HG03469 (cell line): ENCODE results near the gene CCDC150.
"Not testable (repeated sequence)": the region's sequence is repeated elsewhere in the genome, so short reads cannot be mapped to it uniquely, and the experiment has no call there.

Source experiments
- ATAC-seq: cut with Tn5 transposase; IDR thresholded peaks from one replicate; pipeline ENCODE4 v1.9.1; 2021; ENCODE audit warnings: mild to moderate bottlenecking, moderate library complexity, moderate number of reproducible peaks; ENCODE audit not compliant: unreplicated experiment

CCDC150 gene

DNA sequence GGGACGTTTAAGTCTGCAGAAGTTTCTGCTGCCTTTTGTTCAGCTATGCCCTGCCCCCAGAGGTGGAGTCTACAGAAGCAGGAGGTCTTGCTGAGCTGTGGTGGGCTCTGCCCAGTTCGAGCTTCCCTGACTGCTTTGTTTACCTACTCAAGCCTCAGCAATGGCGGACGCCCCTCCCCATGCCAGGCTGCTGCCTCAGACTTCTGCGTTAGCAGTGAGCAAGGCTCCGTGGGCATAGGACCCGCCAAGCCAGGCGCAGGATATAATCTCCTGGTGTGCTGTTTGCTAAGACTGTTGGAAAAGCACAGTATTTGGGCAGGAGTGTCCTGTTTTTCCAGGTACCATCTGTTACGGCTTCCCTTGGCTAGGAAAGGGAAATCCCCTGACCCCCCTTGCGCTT, 70.5 kb downstream of the CCDC150 start:
- not testable (repeated sequence) for ATAC-seq

DNA sequence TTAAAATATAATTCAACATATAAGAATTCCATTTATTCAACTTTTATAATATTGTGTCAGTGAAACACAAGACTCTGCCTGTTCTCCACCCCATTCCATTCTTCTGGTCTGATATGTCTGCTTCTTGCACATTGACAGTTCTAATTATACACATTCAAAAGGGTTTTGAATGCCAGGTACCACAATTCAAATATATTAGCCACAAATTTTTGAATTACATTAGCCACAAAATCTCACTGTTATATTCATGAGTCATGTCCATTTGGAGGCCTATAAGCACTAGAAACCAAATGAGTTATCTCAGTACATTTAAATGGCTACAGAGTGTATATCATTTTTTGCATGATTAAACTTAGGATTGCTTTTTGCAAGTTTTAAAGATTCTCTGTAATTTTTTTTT, 72.1 kb downstream of the CCDC150 start:
- ATAC-seq: no peak

DNA sequence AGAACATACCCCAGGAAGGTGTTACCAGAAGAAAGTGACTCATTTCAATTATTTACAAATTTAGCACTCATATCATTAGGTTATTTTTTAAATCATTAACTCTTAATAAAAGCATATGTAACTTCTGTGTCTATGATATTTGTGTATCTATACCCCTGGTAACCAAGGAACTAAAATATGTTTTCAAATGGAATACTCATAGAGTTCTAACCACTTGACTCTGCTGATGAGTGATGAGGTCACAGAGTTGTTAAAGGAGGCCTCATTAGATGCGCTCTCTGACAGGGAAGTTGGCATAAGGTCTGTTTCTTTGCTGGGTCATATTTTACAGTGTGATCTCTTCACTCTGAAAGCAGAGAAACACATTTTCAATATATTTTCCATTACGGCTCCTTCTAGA, 73.4 kb downstream of the CCDC150 start:
- ATAC-seq: no peak

DNA sequence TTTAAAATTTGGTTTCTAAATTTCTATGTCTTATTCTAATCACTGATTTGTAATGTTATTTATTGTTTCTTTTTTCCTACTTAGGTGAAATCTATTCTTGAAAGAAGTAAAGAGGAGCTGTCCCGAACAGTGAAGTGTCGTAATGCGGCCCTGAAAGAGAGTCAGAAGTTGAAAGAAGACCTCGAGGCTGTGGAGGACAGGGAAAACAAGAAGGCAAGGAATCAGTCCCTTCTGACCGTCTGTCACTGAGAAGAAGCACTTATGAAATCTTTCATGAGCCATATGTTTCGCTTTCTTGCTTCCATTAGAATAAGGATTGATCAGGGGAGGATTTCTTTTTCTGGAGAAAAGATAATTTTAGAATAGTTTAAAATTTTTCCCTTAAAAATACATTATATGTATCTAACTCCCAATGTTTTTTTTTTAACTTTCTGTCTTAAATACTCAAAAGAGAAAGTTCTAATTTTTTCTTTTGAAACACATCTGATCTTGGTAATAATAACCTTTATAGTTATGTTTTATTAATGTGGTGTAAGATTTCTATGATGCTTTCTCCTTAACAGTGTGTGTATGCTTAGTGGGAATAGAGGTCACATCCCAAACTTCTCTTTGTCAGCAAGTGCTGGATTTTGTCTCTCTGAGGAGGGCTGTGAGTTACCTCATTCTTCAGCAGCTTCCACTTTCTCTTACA, 79.0 kb downstream of the CCDC150 start:
- ATAC-seq: no peak

DNA sequence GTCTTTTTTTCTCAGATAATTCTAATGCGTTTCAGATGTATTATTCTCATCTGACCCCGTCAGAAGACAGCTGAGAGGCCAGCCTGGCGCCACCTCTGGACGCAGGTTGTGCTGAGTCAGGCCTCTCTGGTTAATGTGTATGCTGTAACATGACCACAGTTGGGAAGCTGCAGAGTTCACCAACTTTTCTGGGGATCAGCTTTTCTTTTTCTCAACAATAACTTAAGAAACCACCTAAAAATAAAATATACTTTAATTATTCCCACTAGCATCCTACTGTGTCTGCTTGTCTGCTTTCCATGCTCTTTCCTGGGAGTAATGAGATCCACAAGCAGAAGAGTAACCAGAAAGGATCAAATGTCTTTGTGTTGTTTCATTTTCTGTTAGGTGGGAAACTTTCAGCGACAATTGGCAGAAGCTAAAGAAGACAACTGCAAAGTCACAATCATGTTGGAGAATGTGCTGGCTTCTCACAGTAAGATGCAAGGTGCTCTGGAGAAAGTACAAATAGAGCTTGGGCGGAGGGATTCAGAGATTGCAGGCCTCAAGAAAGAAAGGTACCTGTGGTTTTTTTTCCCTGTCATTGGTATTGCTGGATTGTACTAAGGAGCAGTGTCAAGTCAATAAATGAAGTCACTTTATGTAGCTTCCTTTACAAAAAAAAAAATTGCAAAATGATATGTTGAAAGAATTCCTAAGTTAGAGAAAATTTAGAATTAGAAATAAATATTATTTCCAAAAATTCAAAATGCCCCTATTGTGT, 79.8 kb downstream of the CCDC150 start:
- no peak for ATAC-seq

DNA sequence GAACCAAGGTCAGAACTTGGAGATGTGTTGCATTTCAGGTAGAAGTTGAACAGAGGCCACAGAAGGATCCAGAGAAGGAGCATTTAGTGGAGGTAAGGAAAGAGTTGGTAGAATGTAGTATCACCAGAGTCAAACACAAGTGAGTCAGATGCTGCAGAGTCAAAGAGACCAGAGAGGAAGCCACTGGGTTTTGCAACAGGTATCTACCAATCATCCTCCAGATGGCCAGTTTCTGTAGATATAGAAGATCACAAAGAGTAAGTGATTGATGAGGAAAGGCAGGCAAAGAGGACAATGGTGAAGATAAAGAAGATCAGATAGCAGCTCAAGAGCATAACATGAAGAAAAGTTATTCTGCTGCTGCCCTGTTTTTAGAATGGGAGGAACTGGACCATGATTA, 84.1 kb downstream of the CCDC150 start:
- no peak for ATAC-seq

DNA sequence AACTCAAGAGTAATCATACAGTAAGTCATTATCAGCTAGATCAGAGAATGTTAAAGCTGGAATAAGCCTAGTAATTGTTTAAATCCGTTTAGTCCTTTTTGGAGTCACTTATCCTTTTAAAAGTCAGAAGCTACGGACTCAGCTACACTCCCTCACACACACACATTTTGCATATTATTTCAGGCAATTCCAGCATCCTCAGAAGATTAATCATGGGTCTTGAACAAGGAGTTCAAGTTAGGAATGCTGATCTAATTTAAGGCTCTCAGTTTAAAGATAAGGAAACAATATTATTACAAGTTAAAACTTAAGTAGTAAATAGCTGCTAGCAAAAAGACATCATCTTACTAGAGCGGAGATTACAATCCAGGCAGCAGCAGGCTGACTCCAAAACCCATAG, 85.7 kb downstream of the CCDC150 start:
- no peak for ATAC-seq

DNA sequence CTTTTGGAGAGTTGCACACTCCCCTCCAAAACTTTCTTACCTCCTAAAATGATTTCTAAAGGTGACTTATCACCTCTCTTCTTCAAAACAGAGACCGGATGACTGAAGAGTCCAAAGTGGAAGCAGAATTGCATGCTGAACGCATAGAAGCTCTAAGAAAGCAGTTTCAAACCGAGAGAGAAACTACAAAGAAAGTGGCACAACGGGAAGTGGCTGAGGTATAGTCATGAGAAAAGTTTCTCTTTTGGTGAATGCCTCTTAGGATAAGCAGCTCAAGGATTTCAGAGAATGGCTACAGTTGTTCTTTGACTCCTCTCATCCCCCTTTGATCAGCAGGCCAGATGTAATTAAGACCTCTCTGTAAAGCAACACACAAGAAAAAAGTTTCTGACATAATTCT, 86.4 kb downstream of the CCDC150 start:
- no peak for ATAC-seq

DNA sequence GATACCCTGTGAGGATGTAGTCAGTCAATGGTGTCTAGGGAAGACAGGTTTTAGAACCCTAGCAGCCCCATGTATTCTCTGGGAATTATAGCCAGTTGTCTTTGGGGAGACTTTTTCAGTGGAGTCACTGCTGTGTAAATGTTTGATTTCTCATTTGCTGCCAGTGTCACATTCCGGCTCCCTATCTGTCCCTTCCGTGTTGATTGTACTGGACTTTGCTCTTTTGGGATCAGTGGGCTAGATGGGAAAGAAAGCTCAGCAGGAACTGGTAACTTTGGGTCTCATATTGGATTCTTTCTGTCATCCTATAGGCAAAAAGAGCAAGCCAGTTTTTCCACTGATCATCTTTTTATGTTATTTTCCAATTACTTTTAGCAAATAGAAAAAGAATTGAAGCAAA, 89.9 kb downstream of the CCDC150 start:
- no peak for ATAC-seq

DNA sequence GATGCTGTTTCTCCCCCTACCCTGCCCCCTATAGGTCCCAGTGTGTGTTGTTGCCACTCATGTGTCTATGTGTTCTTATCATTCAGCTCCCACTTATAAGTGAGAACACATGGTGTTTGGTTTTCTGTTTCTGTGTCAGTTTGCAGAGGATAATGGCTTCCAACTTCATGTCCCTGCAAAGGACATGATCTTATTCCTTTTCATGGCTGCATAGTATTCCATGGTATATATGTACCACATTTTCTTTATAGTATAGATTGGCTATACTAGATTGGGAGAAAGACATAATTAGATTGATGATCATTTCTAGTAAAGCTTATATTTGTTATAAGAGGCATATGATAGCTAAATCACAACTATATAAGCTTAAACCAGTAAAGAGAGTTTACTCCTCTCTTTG, 97.1 kb downstream of the CCDC150 start:
- not testable (repeated sequence) for ATAC-seq

DNA sequence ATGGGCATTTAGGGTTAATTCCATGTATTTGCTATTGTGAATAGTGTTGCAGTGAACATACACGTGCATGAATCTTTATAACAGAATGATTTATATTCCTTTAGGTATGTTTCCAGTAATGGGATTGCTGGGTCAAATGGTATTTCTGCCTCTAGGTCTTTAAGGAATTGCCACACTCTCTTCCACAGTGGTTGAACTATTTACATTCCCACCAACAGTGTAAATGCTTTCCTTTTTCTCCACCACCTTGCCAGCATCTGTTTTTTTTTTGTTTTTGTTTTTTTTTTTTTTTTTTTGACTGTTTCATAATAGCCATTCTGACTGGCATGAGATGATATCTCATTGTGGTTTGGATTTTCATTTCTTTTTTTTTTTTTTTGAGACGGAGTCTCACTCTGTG, 97.5 kb downstream of the CCDC150 start:
- ATAC-seq: no peak

DNA sequence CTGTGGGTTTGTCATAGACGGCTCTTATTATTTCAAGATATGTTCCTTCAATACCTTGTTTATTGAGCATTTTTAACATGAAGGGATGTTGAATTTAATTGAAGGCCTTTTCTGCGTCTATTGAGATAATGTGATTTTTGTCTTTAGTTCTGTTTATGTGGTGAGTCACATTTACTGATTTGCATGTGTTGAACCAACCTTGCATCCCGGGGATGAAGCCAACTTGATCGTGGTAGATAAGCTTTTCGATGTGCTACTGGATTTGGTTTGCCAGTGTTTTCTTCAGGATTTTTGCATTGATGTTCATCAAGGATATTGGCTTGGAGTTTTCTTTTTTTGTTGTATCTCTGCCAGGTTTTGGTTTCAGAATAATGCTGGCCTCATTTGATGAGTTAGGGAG, 99.5 kb downstream of the CCDC150 start:
- ATAC-seq: no peak

DNA sequence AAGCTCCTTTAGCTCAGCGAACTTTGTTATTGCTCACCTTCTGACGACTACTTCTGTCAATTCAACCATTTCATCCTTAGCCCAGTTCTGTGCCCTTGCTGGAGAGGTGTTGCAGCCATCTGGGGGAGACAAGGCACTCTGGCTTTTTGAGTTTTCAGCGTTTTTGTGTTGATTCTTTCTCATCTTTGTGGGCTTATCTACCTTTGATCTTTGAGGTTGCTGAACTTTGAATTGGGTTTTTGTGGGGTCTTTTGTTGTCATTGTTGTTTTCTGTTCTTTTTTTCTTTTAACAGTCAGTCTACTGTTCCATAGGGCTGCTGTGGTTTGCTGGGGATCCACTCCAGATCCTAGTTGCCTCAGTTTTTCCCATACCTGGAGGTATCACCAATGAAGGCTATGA, 102.7 kb downstream of the CCDC150 start:
- ATAC-seq: no peak

DNA sequence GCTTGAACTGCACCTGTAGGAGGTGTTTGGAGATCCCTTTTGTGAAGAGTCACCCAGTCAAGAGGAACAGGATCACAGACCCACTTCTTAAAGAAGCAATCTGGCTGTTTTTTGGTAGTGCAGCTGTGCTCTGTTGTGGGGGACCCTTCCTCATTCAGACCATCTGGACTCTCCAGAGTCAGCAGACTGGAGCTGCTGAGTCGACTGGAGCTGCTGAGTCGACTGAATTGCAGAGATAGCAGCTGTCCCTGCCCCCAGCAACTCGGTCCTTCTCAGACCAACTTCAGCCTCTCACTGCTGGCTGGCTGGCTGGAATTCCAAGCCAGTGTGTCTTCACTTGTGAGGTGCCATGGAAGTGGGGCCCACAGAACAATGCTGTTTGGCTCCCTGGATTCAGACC, 103.2 kb downstream of the CCDC150 start:
- no peak for ATAC-seq

DNA sequence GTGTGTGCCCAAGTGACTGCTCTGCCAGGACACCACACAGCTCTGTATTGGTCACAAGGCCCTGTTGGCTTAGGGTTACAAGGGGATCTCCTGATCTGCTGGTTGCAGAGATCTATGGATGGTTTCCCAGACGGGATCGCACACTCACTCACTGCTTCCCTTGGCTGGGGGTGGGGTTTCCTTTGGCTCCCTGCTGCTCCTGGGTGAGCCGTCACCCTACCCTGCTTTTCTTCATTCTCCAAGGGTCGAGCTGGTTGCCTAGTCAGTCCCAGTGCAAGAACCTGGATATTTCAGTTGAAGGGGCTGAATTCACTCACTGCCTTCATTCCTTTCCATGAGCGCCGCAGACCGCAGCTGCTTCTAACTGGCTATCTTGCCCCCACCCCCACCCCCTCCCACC, 103.7 kb downstream of the CCDC150 start:
- ATAC-seq: no peak

DNA sequence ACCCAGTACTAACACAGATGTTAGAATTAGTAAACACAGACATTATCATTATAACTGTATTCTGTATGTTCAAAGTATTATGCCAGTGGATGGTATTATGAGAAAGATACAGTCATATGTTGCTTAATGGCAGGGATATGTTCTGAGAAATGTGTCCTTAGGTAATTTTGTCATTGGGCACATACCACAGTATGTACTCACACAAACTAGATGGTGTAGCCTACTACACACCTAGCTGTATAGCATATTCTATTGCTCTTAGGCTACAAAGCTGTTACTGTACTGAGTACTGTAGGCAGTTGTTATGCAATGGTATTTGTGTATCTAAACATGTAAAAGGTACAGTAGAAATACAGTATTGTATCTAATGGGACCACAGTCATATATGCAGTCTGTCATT, 106.2 kb downstream of the CCDC150 start:
- no peak for ATAC-seq

DNA sequence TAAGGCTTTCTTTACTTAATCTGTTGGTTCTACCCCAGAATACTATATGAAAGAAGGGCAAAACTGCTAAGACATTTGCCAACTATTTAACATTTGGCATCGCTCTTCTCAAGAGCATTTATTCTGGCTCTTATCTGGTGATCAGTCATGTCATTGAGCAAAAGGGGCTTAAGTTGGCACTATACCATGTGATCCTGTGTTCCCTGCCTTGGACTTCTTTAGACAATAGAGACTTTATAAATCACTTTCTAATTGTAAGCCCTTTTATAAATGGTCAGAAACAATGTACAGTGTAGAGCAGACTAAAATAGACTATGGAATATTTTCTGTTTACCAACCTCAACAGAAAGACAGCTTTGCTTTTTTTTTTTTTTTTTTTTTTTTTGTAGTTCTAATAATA, 107.9 kb downstream of the CCDC150 start:
- ATAC-seq: no peak

DNA sequence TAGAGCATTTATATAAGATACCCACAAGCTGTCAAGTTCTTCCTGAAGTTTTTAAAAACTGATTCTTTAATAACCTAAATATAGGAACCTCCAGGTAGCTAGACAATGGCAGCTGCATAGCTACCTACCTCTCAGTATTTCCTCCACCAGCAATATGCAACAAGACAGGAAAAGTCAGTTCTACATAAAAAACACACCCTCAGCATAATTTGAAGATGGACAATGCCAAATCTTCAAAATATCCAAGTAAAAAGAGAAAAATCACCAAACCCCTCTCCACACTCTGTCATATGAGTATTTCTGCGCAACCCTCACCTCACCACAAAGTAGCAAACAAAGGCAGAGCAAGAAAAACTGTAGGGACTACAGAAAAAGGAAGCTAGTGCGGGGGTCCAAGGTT, 108.6 kb downstream of the CCDC150 start:
- no peak for ATAC-seq

DNA sequence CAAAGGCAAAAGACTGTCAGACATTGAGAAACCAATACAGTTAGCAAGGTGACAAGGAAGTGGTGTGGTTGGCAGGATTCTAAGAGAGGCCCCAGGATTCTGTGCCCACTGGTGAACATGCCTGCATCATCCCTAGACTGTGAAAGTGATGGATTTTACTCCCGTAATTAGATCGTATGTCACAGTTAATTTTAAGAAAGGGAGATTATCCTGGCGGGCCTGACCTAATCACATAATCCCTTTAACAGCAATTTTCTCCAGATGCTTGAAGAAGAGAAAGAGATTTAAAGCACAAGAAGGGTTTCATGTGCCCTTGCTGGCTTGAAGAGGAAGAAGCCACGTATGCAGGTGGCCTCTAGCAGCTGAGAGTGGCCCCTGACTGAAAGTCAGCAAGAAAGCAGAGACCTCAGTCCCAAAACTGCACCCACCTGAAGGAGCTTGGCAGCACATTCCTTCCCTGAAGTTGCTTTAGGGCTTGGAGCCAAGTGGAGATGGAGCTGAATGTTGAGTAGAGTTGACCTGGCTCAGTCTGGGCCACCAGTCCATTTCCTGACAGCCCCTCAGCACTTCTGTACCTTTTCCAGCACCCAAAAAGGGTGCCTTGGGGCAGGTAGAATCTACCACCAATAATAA, 110.9 kb downstream of the CCDC150 start:
- ATAC-seq: no peak

DNA sequence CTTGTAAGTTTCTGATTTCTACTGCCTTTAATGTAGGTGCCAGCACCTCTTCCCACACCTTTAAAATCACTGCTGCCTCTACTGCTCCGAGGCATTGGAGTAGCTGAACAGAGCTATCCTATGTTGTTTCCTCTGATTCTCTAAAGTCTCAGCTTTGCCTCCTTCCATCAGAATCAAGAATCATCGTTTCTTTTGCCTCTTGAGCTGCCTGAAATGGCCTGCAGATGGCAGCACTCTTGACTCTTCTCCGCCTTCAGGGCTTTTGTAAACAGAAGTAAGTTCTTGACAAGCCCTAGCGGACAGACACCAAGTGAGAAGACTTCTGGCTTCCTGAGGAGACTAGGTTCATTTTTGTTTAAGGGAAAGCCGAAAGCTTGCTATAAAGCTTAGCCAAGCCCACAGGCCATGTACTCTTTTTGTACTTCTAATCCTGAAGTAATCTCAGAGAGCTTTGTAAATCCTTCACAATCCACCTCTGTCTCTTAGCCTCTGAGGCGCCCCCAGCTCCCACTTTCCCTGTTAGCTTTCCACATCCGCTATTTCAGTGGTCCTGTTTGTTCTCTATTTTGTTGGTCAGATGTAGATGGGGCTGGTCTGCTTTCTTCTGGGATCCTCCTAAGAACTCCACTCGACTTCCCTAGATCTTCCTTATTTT, 111.6 kb downstream of the CCDC150 start:
- ATAC-seq: peak; percentile 96

DNA sequence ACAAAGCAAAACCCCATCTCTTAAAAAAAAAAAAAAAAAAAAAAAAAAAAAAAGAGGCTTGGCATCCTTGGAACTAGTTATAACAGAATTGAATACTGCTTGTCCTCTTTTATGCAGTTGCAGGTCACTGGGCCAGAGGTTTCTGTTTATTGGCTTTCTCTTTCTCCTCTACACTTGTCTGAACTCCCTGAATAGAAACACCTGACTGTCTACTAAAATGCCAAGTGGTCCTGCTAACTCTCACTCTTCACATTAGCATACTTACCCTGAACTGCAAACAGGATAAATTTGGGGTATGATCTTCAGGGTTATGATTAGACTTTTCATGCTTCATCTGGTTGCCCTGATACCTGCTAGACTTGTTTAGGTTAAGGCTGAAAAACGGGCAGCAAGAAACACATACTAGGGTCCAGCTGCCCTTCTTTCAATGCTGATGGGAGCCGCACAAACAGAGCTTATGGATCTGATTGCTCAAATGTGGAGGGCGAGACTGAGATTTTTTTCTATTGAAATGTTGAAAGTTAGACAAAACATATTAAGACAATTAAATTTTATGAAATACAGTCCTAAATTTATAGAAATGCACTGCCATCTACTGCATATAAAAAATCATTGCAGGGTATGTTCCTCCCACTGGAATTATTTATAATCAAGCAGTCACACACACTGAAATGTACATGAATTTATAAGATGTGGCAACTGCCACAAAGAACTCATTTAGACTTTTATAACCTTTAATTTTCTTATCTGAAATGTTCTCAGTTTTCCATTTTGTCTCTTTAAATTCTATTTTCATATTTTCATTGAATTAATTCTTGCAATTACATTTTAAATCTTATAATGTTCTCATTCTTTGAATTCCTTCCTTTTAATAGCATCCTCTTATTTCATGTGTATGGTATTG, 119.2 kb downstream of the CCDC150 start:
- ATAC-seq: no peak
